HepG2 (cell line): ENCODE data around the gene ARHGAP9. TPM values are rescaled to one million over a fixed set of nuclear protein-coding genes. Genes with fewer than 3 reads are reported as not detected.
A peak's percentile ranks its signal among the peaks of the same experiment; 100 is the strongest.

Experiments used
- ATAC-seq: fragments of 200-7000 bp; cut with Tn5 transposase; 3 replicates; pipeline ENCODE4 v1.9.1; 2020; ENCODE audit warnings: mild to moderate bottlenecking, moderate library complexity
- BruUV-seq: library from RNA; stranded (reverse); fragments of 400-500 nt; replicated peaks from 2 replicates; lab custom pipeline; 2021; lab: Mats Ljungman, UMichigan
- CTCF ChIA-PET: fragments of 300-600 bp; formaldehyde crosslinking; extraction: SDS; loops from one replicate; lab custom pipeline; 2021; ENCODE audit warnings: low total read pairs, inconsistent platforms, low intra/inter-chr PET ratio; lab: Yijun Ruan, JAX
- POLR2A ChIA-PET: fragments of 350-600 bp; sonication (Branson Sonifier 250); formaldehyde crosslinking; loops from one replicate; lab custom pipeline; 2020; ENCODE audit warnings: antibody characterized with exemption, inconsistent platforms; lab: Yijun Ruan, JAX
- DNase-seq: peaks from one replicate; pipeline ENCODE4 v3.0.0-alpha.2; 2015; ENCODE audit warnings: low spot score
- FAIRE-seq: peaks from 3 replicates; lab custom pipeline; 2011; peaks lifted over from hg19 to GRCh38; lab: Jason Lieb, UNC
- H2AFZ ChIP-seq: one replicate; pipeline ENCODE4 v1.6.1; 2011; ENCODE audit warnings: low read length, inconsistent platforms
- H3K27ac ChIP-seq: fragments of 300-600 bp; 3 replicates; pipeline ENCODE4 v1.8.0; 2011; ENCODE audit warnings: mixed run types, mild to moderate bottlenecking, mixed read lengths, low read length, inconsistent platforms; ENCODE audit not compliant: insufficient read depth; ENCODE audit errors: extremely low read length
- H3K27me3 ChIP-seq, 2 experiments: fragments of 200-600 bp in 1 of 2; 2 replicates in 1 of 2; 3 replicates in 1 of 2; pipeline versions ENCODE4 v1.6.0 to v1.8.0; 2011; ENCODE audit warnings: low read length in 2 of 2, mild to moderate bottlenecking in 2 of 2, moderate library complexity in 2 of 2, inconsistent platforms in 1 of 2; ENCODE audit not compliant: insufficient read depth in 2 of 2, control insufficient read depth in 1 of 2
- H3K36me3 ChIP-seq, 2 experiments: fragments of 200-600 bp in 1 of 2; replicated peaks in 1 of 2; 2 replicates in 1 of 2; 3 replicates in 1 of 2; pipeline versions ENCODE4 v1.5.1 to v1.8.0; 2011; ENCODE audit warnings: low read length in 2 of 2, inconsistent platforms in 1 of 2; ENCODE audit not compliant: insufficient read depth in 2 of 2, control insufficient read depth in 1 of 2
- H3K4me1 ChIP-seq: 2 replicates; pipeline ENCODE4 v1.5.1; 2012; ENCODE audit warnings: low read length, inconsistent platforms; ENCODE audit not compliant: insufficient read depth
- H3K4me2 ChIP-seq: 2 replicates; pipeline ENCODE4 v1.6.0; 2011; ENCODE audit warnings: low read depth, low read length, inconsistent platforms
- H3K4me3 ChIP-seq, 3 experiments: fragments of 200-600 bp in 1 of 3; sonication (generic), shearing (Covaris generic) in 1 of 3; replicated peaks in 1 of 3; 2 replicates each; pipeline ENCODE4 v1.5.1; 2011 to 2016; ENCODE audit warnings: low read length in 3 of 3, inconsistent platforms in 2 of 3, low read depth in 2 of 3, mild to moderate bottlenecking in 2 of 3, control low read depth in 1 of 3, mixed read lengths in 1 of 3; ENCODE audit not compliant: insufficient read depth in 1 of 3
- H3K79me2 ChIP-seq: one replicate; pipeline ENCODE4 v1.6.1; 2011; ENCODE audit warnings: low read length, inconsistent platforms; ENCODE audit not compliant: insufficient read depth
- H3K9ac ChIP-seq: 2 replicates; pipeline ENCODE4 v1.6.0; 2011; ENCODE audit warnings: mild to moderate bottlenecking, low read depth, low read length, inconsistent platforms; ENCODE audit not compliant: insufficient read depth
- H3K9me3 ChIP-seq: 2 replicates; pipeline ENCODE4 v1.5.1; 2012; ENCODE audit warnings: mild to moderate bottlenecking, low read length
- H4K20me1 ChIP-seq: 2 replicates; pipeline ENCODE4 v1.6.0; 2011; ENCODE audit warnings: inconsistent platforms, mild to moderate bottlenecking, low read length, moderate library complexity; ENCODE audit not compliant: insufficient read depth
- HNF4A ChIP-seq: sonication (generic); formaldehyde crosslinking; IDR thresholded peaks from 2 replicates; pipeline ENCODE4 v1.4.0; 2020; ENCODE audit warnings: missing genetic modification reagents
- JUNB ChIP-seq: sonication (generic); formaldehyde crosslinking; IDR thresholded peaks from 2 replicates; pipeline ENCODE4 v1.8.0; 2022; ENCODE audit warnings: missing genetic modification reagents, mild to moderate bottlenecking, borderline replicate concordance
- PHF8 ChIP-seq: sonication (generic); formaldehyde crosslinking; IDR thresholded peaks from 2 replicates; pipeline ENCODE4 v1.5.0; 2020; ENCODE audit warnings: missing genetic modification reagents
- SMARCE1 ChIP-seq: fragments of 450-650 bp; IDR thresholded peaks from 2 replicates; pipeline ENCODE4 v1.6.1; 2017; ENCODE audit warnings: borderline replicate concordance
- TMF1 ChIP-seq: sonication (generic); formaldehyde crosslinking; IDR thresholded peaks from 2 replicates; pipeline ENCODE4 v1.8.1; 2022; ENCODE audit warnings: low read depth, missing genetic modification reagents
- ZNF678 ChIP-seq: sonication (generic); formaldehyde crosslinking; IDR thresholded peaks from 2 replicates; pipeline ENCODE4 v1.4.0; 2020; ENCODE audit warnings: mild to moderate bottlenecking, missing genetic modification reagents
- WGBS: methylation state at CpG from one replicate; pipeline ENCODE4 v1.1.6; 2017; ENCODE audit warnings: low lambda C conversion rate; 5-methylcytosine and 5-hydroxymethylcytosine counted together
- in situ Hi-C: cut with HindIII; loops from 2 replicates; pipeline ENCODE4 v1.10.0; 2017; ENCODE audit warnings: low pct_unique_long_range_greater_than_20kb; ENCODE audit not compliant: extremely low pct_ligation_motif_present
- intact Hi-C: fragments of 100-400 bp; cut with micrococcal nuclease; formaldehyde crosslinking; loops from one replicate; pipeline ENCODE4 v1.10.0; 2022; ENCODE audit not compliant: unreplicated experiment
- polyA plus RNA-seq, 8 experiments: library from polyadenylated mRNA; depleted of rRNA in 3 of 8; stranded (reverse) in 7 of 8; unstranded in 1 of 8; fragments of >200 nt; fragmentation: Illumina TruSeq in 4 of 8; extraction: Trizol in 4 of 8; gene quantifications; 2 replicates each; pipeline versions ENCODE4 v1.2.1 to v1.2.3, GENCODE V29; 2011 to 2016; ENCODE audit warnings: low read depth in 4 of 8, missing spikeins in 1 of 8, mixed read lengths in 1 of 8; ENCODE audit not compliant: insufficient read depth in 1 of 8
- total RNA-seq, 5 experiments: library from RNA; depleted of rRNA; stranded (reverse); fragments of >200 nt; fragmentation: Illumina TruSeq; extraction: Trizol; gene quantifications; 2 replicates each; pipeline ENCODE4 v1.2.3, GENCODE V29; 2016; ENCODE audit warnings: low read depth in 1 of 5
- TF ChIP-seq, protein P1 (sequence below), 2 experiments: fragments of 450-650 bp in 1 of 2; sonication (generic) in 1 of 2; formaldehyde crosslinking in 1 of 2; IDR thresholded peaks; 2 replicates each; pipeline versions ENCODE4 v1.6.1 to v1.8.0; 2016 to 2022; ENCODE audit warnings: antibody characterized with exemption in 1 of 2, mild to moderate bottlenecking in 1 of 2, missing genetic modification reagents in 1 of 2
- TF ChIP-seq, protein P2 (sequence below): sonication (generic); formaldehyde crosslinking; IDR thresholded peaks from 2 replicates; pipeline ENCODE4 v1.9.0; 2021; ENCODE audit warnings: missing genetic modification reagents, mild to moderate bottlenecking, borderline replicate concordance

ARHGAP9 gene
- total and polyA plus RNA-seq, 2 of the 13 experiments (the other 11 are each of a cell fraction or from before 2014, with no cell fraction given) = 0.18 to 1.2 TPM

DNA sequence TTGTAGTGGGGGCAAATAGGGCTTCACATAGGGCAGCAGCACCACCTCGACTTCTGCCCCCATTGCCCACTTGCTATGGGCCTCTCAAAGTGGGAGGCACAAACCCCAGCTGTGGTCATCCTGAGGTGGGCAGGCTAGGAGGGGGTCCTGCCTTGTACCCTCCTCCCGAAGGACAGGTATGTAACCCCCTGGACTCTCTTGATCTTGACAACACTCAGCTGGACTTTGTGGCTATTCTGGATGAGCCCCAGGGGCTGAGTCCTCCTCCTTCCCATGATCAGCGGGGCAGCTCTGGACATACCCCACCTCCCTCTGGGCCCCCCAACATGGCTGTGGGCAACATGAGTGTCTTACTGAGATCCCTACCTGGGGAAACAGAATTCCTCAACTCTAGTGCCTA, 8.0 kb downstream of the ARHGAP9 start (continued):
- TF ChIP-seq, protein P1, sequence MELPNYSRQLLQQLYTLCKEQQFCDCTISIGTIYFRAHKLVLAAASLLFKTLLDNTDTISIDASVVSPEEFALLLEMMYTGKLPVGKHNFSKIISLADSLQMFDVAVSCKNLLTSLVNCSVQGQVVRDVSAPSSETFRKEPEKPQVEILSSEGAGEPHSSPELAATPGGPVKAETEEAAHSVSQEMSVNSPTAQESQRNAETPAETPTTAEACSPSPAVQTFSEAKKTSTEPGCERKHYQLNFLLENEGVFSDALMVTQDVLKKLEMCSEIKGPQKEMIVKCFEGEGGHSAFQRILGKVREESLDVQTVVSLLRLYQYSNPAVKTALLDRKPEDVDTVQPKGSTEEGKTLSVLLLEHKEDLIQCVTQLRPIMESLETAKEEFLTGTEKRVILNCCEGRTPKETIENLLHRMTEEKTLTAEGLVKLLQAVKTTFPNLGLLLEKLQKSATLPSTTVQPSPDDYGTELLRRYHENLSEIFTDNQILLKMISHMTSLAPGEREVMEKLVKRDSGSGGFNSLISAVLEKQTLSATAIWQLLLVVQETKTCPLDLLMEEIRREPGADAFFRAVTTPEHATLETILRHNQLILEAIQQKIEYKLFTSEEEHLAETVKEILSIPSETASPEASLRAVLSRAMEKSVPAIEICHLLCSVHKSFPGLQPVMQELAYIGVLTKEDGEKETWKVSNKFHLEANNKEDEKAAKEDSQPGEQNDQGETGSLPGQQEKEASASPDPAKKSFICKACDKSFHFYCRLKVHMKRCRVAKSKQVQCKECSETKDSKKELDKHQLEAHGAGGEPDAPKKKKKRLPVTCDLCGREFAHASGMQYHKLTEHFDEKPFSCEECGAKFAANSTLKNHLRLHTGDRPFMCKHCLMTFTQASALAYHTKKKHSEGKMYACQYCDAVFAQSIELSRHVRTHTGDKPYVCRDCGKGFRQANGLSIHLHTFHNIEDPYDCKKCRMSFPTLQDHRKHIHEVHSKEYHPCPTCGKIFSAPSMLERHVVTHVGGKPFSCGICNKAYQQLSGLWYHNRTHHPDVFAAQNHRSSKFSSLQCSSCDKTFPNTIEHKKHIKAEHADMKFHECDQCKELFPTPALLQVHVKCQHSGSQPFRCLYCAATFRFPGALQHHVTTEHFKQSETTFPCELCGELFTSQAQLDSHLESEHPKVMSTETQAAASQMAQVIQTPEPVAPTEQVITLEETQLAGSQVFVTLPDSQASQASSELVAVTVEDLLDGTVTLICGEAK (IDR thresholded peaks at IDR 0.05) = no peak
- TF ChIP-seq, protein P1 (CRISPR knock-in tag; IDR thresholded peaks at IDR 0.05) = no peak

DNA sequence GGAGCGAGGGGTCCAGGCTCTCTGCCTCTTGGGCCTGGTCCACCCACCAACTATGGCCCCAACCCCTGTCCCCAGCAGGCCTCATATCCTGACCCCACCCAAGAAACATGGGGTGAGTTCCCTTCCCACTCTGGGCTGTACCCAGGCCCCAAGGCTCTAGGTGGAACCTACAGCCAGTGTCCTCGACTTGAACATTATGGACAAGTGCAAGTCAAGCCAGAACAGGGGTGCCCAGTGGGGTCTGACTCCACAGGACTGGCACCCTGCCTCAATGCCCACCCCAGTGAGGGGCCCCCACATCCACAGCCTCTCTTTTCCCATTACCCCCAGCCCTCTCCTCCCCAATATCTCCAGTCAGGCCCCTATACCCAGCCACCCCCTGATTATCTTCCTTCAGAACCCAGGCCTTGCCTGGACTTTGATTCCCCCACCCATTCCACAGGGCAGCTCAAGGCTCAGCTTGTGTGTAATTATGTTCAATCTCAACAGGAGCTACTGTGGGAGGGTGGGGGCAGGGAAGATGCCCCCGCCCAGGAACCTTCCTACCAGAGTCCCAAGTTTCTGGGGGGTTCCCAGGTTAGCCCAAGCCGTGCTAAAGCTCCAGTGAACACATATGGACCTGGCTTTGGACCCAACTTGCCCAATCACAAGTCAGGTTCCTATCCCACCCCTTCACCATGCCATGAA, 8.6 kb downstream of the ARHGAP9 start:
- no peak overlapping the region for H3K4me3 ChIP-seq
- TF ChIP-seq HNF4A (CRISPR knock-in tag) (peak; percentile 30; the same call in 1 of the 2 replicates), TMF1 (CRISPR knock-in tag) (no peak), SMARCE1 (no peak), JUNB (CRISPR knock-in tag) (no peak), ZNF678 (CRISPR knock-in tag) (no peak), PHF8 (CRISPR knock-in tag) (no peak)
- TF ChIP-seq, protein P2, sequence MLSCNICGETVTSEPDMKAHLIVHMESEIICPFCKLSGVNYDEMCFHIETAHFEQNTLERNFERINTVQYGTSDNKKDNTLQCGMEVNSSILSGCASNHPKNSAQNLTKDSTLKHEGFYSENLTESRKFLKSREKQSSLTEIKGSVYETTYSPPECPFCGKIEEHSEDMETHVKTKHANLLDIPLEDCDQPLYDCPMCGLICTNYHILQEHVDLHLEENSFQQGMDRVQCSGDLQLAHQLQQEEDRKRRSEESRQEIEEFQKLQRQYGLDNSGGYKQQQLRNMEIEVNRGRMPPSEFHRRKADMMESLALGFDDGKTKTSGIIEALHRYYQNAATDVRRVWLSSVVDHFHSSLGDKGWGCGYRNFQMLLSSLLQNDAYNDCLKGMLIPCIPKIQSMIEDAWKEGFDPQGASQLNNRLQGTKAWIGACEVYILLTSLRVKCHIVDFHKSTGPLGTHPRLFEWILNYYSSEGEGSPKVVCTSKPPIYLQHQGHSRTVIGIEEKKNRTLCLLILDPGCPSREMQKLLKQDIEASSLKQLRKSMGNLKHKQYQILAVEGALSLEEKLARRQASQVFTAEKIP (CRISPR knock-in tag) = no peak
- H3K79me2 ChIP-seq = no peaks in the 10 kb centered on the region
- intact Hi-C loops (no loop called here), in situ Hi-C loops (no loop called here)
- ATAC-seq = no peak
- POLR2A ChIA-PET = no interaction called here
- no peaks in the 10 kb centered on the region for H3K36me3 ChIP-seq
- peaks cover 7 to 49% of the 10 kb centered on the region in 2 experiments for H3K27me3 ChIP-seq
- BruUV-seq = no TSS peak
- no peak overlapping the region for H3K9ac ChIP-seq
- peaks cover 35% of the 10 kb centered on the region for H3K4me1 ChIP-seq
- DNase-seq = no peak
- no peaks in the 10 kb centered on the region for H3K9me3 ChIP-seq
- FAIRE-seq = no peak
- 0% methylated on average over 2 of the region's 4 CpGs for WGBS
- CTCF ChIA-PET = no interaction called here
- H4K20me1 ChIP-seq = no peaks in the 10 kb centered on the region
- H3K4me2 ChIP-seq = no peak overlapping the region
- H3K27ac ChIP-seq = no peak overlapping the region
- H2AFZ ChIP-seq = no peak overlapping the region
